NCI-H1694 treated with DMSO at 0.1 percent for 48 hours (cell line): ENCODE data around the gene DCAF5.
"Not testable (repeated sequence)": the region's sequence is repeated elsewhere in the genome, so short reads cannot be mapped to it uniquely, and the experiment has no call there.

Source experiments
- DNase-seq: peaks from one replicate; lab custom pipeline; 2025; lab: John Stamatoyannopoulos, UW

The DCAF5 gene

GRCh38 chr14:69152902-69153151 is at the start of gene DCAF5:
Gene DCAF5 (minus strand): TSS chr14:69153119. CDS start chr14:69152978, 141 bp downstream.
- peak; percentile 88 for DNase-seq

- DNase-seq = no peak
These were observed 46.9 kb upstream of the DCAF5 start for GRCh38 chr14:69199786-69200185.

- no peak for DNase-seq
These were observed 40.8 kb upstream of the DCAF5 start for GRCh38 chr14:69193721-69194120.

- peak; percentile 96 for DNase-seq
These were observed 38.6 kb upstream of the DCAF5 start, which contains the start of gene EXD2 for GRCh38 chr14:69191340-69192111. Gene EXD2 (plus strand): TSS chr14:69191498. CDS start chr14:69209471, 17,973 bp downstream.

GRCh38 chr14:69190191-69190590 is 37.3 kb upstream of the DCAF5 start:
- no peak for DNase-seq

GRCh38 chr14:69183735-69184134 is 30.8 kb upstream of the DCAF5 start:
- DNase-seq = no peak

- DNase-seq = not testable (repeated sequence)
These were observed 29.7 kb upstream of the DCAF5 start for GRCh38 chr14:69182580-69182979.

- DNase-seq = no peak
These were observed 28.6 kb upstream of the DCAF5 start for GRCh38 chr14:69181491-69181890.

- DNase-seq = no peak
These were observed 22.2 kb upstream of the DCAF5 start for GRCh38 chr14:69175130-69175529.

GRCh38 chr14:69171569-69171968 is 18.6 kb upstream of the DCAF5 start:
- DNase-seq = no peak

GRCh38 chr14:69170839-69171238 is 17.9 kb upstream of the DCAF5 start:
- DNase-seq = no peak

GRCh38 chr14:69165787-69166186 is 12.9 kb upstream of the DCAF5 start:
- DNase-seq = not testable (repeated sequence)

GRCh38 chr14:69161590-69161989 is 8.7 kb upstream of the DCAF5 start:
- DNase-seq = no peak

GRCh38 chr14:69156224-69156623 is 3.3 kb upstream of the DCAF5 start:
- no peak for DNase-seq

GRCh38 chr14:69154779-69155178 is 1.9 kb upstream of the DCAF5 start:
- DNase-seq = no peak

- DNase-seq = no peak
These were observed 953 bp upstream of the DCAF5 start for GRCh38 chr14:69153873-69154270.

GRCh38 chr14:69153152-69153872 is 393 bp upstream of the DCAF5 start:
- DNase-seq = no peak

GRCh38 chr14:69152181-69152901 is 578 bp downstream of the DCAF5 start:
- peak; percentile 17 for DNase-seq

- DNase-seq = peak; percentile 77
These were observed 1.3 kb downstream of the DCAF5 start for GRCh38 chr14:69151458-69152180.

- no peak for DNase-seq
These were observed 3.3 kb downstream of the DCAF5 start for GRCh38 chr14:69149461-69150244.

GRCh38 chr14:69142101-69142500 is 10.8 kb downstream of the DCAF5 start:
- DNase-seq = no peak
